OCI-M1 (cell line): ENCODE results near the gene SCART1.
"Not testable (repeated sequence)": the region's sequence is repeated elsewhere in the genome, so short reads cannot be mapped to it uniquely, and the experiment has no call there.

ENCODE experiments used
- DNase-seq: peaks from one replicate; lab custom pipeline; 2025; lab: John Stamatoyannopoulos, UW

Gene SCART1

DNA sequence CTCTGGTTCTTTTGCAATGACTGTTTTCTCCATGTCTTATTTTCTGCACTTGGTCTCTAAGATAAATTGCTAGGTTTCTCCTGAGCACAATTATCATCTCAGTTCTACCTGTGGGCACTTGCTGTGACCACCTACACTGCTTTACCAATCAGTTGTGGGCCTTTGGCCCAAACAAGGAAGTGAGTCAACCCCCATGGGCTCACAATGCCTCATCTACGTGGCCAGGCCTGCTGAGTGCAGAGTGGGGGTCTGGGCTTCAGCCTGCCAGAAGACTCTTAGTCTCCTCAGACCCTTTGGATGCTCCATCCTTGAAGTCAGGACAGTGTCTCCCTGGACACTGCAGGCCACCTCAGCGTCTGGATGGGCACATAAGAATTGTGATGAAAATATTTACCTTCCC lies 20.3 kb downstream of the SCART1 start:
- DNase-seq: no peak

- no peak for DNase-seq
Measured at GRCh38 chr10:133474665-133475424, 21.1 kb downstream of the SCART1 start.

- DNase-seq: no peak
Measured at GRCh38 chr10:133475425-133475734, 21.6 kb downstream of the SCART1 start.

DNA sequence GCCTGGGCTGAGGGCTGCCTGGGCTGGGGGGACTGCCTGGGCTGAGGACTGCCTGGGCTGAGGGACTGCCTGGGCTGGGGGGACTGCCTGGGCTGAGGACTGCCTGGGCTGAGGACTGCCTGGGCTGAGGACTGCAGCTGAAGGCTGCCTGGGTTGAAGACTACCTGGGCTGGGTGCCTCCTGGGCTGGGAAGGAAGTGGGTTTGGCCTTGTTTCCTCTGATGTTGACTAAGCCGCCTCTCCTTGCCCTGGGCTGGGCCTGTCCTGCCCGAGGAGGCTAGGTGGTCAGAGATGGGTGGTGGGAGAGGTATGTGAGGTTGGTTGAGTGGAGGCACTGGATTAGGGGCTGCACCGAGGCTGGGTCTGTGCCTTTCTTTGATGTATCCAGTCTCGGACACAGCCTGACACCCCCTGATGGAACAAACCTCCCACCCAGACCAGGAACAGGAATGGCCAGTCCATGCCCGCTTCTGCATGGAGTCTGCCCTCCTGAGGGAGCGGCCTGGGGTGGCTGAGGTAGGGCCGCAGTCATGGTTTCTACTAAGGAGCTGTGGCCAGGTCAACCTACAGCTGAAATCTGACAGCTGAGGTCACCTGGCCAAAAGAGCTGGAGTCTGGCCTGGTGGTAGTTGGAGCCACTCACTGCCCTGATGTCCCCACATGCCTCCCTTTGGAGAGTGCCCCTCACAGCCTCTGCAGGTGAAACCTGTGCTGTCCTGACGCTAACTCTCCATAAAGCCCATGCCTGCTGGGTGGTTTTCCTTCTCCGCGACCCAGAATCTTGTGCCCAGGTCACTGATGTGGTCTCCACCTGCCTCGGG lies 22.3 kb downstream of the SCART1 start:
- DNase-seq: no peak

DNA sequence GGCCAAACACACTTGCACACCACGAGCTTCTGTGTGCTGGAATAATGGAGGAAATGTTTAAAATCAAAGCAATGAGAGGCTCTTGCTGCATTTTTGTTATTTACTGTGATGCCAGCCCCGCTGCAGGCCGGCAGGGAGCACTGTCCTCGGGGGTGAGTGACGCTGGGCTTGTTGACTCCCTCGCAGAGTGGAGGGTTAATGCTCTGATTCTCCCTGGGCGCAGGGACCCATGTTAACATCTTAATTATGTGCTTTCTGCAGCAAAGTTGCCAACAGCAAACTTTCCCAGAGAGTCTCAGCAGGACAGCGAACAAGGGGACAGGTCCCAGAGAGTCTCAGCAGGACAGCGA lies 22.9 kb downstream of the SCART1 start:
- no peak for DNase-seq

GRCh38 chr10:133481086-133481643 lies 27.4 kb downstream of the SCART1 start:
- DNase-seq: no peak

- no peak for DNase-seq
Measured at GRCh38 chr10:133481657-133482056, 27.9 kb downstream of the SCART1 start.

DNA sequence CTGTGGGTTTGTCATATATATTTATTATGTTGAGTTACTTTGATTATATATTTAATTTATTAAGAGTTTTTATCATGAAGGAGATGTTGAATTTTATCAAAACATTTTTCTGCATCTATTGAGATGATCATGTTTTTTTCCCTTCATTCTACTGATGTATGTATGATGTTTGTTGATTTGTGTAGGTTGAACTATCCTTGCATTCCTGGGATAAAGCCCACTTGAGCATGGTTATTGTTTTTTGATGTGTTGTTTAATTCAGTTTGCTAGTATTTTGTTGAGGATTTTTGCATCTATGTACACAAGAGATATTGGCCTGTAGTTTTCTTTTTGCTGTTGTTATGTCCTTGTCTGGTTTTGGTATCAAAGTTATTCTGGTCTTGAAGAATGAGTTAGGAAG lies 31.1 kb downstream of the SCART1 start:
- DNase-seq: peak; percentile 6

DNA sequence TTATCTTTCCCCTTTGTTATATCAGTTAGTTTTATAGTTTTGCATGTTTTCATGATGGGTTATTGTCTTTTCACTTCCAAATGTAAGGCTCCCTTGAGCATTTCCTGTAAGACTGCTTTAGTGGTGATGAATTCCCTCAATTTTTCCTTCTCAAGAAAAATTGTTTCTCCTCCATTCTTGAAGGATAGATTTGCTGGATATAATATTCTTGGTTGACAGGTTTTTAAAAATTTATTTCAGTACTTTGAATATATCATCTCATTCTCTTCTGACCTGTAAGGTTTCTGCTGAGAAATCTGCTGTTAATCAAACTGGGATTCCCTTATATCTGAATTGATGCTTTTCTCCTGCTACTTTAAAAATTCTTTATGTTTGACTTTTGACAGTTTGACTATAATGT lies 33.3 kb downstream of the SCART1 start:
- peak; percentile 4 for DNase-seq

GRCh38 chr10:133488354-133488753 lies 34.6 kb downstream of the SCART1 start:
- DNase-seq: no peak

DNA sequence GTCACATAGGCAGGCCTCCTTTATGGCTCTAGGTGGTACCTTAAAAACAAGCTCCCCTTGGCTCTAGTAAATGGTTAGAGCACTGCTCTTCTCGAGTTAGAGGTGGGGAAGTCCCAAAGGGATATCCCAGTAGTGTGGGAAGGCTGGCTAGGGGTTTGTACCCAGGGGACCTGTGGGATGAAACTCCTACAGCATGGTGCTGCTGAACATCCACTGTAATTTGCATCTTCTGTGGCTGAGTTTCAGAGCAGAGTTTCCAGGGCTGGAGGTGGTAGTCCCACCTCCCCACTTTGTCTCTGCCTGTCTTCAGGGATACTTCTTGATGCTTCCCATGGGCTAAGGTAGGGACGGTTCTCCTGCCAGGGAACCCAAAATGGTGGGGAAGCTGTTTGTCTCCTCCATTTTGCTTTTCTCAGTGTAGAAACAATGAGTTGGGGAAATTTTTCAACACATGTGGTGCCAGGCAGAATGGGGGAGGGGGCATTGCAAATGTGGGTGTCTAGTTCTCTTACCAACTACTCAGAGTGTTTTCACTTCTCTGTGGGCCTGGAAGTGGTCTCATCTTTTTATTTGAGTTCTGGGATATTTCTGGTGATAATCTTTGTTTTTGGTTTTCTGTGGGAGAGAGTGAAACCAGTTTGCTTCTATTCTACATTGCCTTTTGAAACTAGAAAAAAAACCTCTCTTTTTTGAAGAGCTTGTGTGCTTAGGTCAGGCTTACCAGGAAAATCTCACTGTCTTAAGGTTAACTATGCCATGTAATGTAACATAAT lies 36.3 kb downstream of the SCART1 start:
- DNase-seq: no peak

DNA sequence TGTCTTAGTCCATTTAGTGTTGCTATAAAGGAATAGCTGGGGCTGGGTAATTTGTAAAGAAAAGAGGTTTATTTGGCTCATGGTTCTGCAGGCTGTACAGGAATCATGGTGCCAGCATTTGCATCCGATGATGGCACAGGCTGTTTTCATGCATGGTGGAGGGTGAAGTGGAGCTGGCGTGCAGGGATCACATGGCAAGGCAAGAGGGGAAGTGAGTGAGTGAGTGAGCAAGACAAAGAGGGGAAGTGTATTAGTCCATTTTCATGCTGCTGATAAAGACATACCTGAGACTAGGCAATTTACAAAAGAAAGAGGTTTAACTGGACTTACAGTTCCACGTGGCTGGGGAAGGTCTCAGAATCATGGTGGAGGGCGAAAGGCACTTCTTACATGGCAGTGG lies 39.8 kb downstream of the SCART1 start:
- not testable (repeated sequence) for DNase-seq

- DNase-seq: not testable (repeated sequence)
Measured at GRCh38 chr10:133497363-133497762, 43.6 kb downstream of the SCART1 start.

GRCh38 chr10:133499176-133499575 lies 45.4 kb downstream of the SCART1 start:
- not testable (repeated sequence) for DNase-seq

DNA sequence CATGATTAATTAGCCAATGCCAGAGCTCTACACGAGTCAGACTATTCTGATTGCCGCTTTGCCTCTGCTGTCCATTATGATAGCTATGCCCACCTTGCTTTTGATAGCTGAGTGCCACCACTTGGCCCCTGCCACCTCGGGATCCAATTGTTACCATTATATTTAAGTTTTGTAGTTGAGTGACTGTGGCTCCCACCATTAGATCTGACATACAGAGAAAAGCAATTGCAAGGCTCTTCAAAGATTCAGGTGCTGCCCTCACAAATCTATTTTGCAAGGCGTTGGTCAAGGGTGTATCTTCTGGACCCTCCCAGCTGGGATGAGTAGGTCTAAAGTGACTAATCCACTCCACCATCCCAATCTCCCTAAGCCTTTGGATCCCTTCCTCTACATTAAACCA lies 47.2 kb downstream of the SCART1 start:
- not testable (repeated sequence) for DNase-seq

GRCh38 chr10:133509700-133510099 lies 56.0 kb downstream of the SCART1 start:
- no peak for DNase-seq

GRCh38 chr10:133511408-133511807 lies 57.7 kb downstream of the SCART1 start:
- no peak for DNase-seq

- DNase-seq: no peak
Measured at GRCh38 chr10:133511907-133512528, 58.3 kb downstream of the SCART1 start.

DNA sequence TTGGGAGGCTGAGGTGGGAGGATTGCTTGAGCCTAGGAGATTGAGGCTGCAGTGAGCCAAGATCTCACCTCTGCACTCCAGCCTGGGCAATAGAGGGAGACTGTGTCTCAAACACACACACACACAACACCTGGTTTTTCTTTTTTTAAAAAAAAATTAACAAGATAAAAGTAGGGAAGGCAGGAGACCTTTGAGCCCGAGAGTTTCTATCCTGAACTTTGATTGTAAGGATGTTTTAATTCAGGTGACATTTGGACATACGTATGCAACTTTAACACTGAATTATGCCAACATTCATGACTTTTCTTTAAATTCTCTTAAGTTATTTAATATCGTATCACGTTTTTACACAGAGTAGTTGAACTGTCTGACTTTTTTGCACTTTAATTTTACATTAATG lies 61.7 kb downstream of the SCART1 start:
- DNase-seq: no peak

DNA sequence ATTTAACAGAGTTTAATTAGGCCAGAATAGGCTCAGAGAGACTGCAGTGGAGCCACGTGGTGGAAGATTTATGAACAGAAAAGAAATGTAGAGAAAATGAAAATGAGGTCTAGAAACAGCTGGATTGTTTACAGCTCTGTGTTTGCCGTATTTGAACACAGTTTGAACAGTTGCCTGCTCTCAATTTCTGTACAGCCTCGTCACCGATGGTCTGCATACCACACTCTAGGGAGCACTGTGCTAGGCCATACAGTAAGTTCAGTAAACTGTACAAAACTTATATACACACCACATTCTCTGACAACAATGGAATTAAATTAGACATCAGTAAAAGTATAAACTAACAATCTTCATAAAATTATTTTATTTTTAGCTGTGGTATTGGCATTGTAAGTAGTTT lies 62.3 kb downstream of the SCART1 start:
- no peak for DNase-seq

GRCh38 chr10:133518517-133518916 lies 64.8 kb downstream of the SCART1 start:
- DNase-seq: not testable (repeated sequence)
